Endothelial cell of umbilical vein (primary cell): ENCODE results near the gene CYFIP1. TPM values are rescaled to one million over a fixed set of nuclear protein-coding genes. Genes with fewer than 3 reads are reported as not detected.

ENCODE experiments used
- BruUV-seq: library from RNA; stranded (reverse); fragments of 400-500 nt; replicated peaks from 2 replicates; lab custom pipeline; 2021; lab: Mats Ljungman, UMichigan
- CTCF ChIA-PET: fragments of 300-600, 350-600 bp; sonication (Branson Sonifier 250); formaldehyde crosslinking; loops from one replicate; lab custom pipeline; 2021; ENCODE audit warnings: antibody characterized with exemption, inconsistent platforms; lab: Charles Lee
- POLR2A ChIA-PET: fragments of 300-600, 350-600 bp; sonication (Branson Sonifier 250); formaldehyde crosslinking; loops from one replicate; lab custom pipeline; 2021; ENCODE audit warnings: antibody characterized with exemption, inconsistent platforms; lab: Charles Lee
- DNase-seq: peaks from one replicate; pipeline ENCODE4 v3.0.0-alpha.2; 2011; ENCODE audit warnings: low read depth, low spot score
- FAIRE-seq: peaks from 2 replicates; lab custom pipeline; 2011; peaks lifted over from hg19 to GRCh38; lab: Jason Lieb, UNC
- H2AFZ ChIP-seq: 2 replicates; pipeline ENCODE4 v1.6.0; 2012; ENCODE audit warnings: low read depth, low read length, control low read depth, inconsistent platforms
- H3K27ac ChIP-seq: 2 replicates; pipeline ENCODE4 v1.5.1; 2011; ENCODE audit warnings: low read depth, mild to moderate bottlenecking, control low read depth, low read length, moderate library complexity; ENCODE audit not compliant: insufficient read depth
- H3K27me3 ChIP-seq, 2 experiments: 2 replicates each; pipeline versions ENCODE4 v1.6.0 to v1.6.1; 2011; ENCODE audit warnings: low read length in 2 of 2, mixed read lengths in 1 of 2; ENCODE audit not compliant: control insufficient read depth in 2 of 2, insufficient read depth in 2 of 2
- H3K36me3 ChIP-seq, 2 experiments: 2 replicates in 1 of 2; 3 replicates in 1 of 2; pipeline ENCODE4 v1.5.1; 2011; ENCODE audit warnings: low read length in 2 of 2, mild to moderate bottlenecking in 1 of 2, moderate library complexity in 1 of 2; ENCODE audit not compliant: control insufficient read depth in 2 of 2, insufficient read depth in 2 of 2; ENCODE audit errors: extremely low read depth in 1 of 2
- H3K4me1 ChIP-seq: 3 replicates; pipeline ENCODE4 v1.5.1; 2011; ENCODE audit warnings: mild to moderate bottlenecking, low read length; ENCODE audit not compliant: control insufficient read depth, insufficient read depth; ENCODE audit errors: extremely low read depth
- H3K4me2 ChIP-seq: 2 replicates; pipeline ENCODE4 v1.6.1; 2011; ENCODE audit warnings: low read length, control low read depth, mixed read lengths; ENCODE audit not compliant: insufficient read depth
- H3K4me3 ChIP-seq, 3 experiments: fragments of 200-600 bp in 1 of 3; sonication (generic), shearing (Covaris generic) in 1 of 3; replicated peaks in 1 of 3; 2 replicates each; pipeline ENCODE4 v1.5.1; 2011 to 2016; ENCODE audit warnings: control low read depth in 3 of 3, low read length in 3 of 3, mild to moderate bottlenecking in 2 of 3, inconsistent platforms in 1 of 3, low read depth in 1 of 3, moderate library complexity in 1 of 3; ENCODE audit not compliant: insufficient read depth in 1 of 3
- H3K79me2 ChIP-seq: 2 replicates; pipeline ENCODE4 v1.6.0; 2012; ENCODE audit warnings: low read length, inconsistent platforms; ENCODE audit not compliant: control insufficient read depth, insufficient read depth
- H3K9ac ChIP-seq: replicated peaks from 2 replicates; pipeline ENCODE3; 2011; ENCODE audit warnings: low read length, control low read depth; ENCODE audit not compliant: insufficient read depth; ENCODE audit errors: extremely low read depth
- H3K9me1 ChIP-seq: replicated peaks from 3 replicates; pipeline ENCODE4 v1.6.0; 2011; ENCODE audit warnings: mild to moderate bottlenecking, low read length; ENCODE audit not compliant: control insufficient read depth, insufficient read depth; ENCODE audit errors: extremely low read depth
- H3K9me3 ChIP-seq: replicated peaks from 2 replicates; pipeline ENCODE4 v1.5.1; 2012; ENCODE audit warnings: low read length, inconsistent platforms; ENCODE audit not compliant: control insufficient read depth, insufficient read depth
- H4K20me1 ChIP-seq: replicated peaks from 2 replicates; pipeline ENCODE3; 2011; ENCODE audit warnings: mild to moderate bottlenecking, low read length; ENCODE audit not compliant: control insufficient read depth, insufficient read depth; ENCODE audit errors: extremely low read depth
- EZH2 ChIP-seq: IDR thresholded peaks from 2 replicates; pipeline ENCODE4 v1.6.1; 2012; ENCODE audit warnings: borderline replicate concordance, low read depth, mild to moderate bottlenecking, moderate library complexity, low read length, inconsistent platforms; ENCODE audit not compliant: severe bottlenecking
- FOS ChIP-seq: IDR thresholded peaks from 2 replicates; pipeline ENCODE4 v1.6.1; 2011; ENCODE audit warnings: mild to moderate bottlenecking, low read length, moderate library complexity, borderline replicate concordance; ENCODE audit not compliant: insufficient read depth
- GATA2 ChIP-seq: IDR thresholded peaks from 2 replicates; pipeline ENCODE4 v1.7.0; 2011; ENCODE audit warnings: low read depth, mild to moderate bottlenecking, moderate library complexity, mixed read lengths, low read length; ENCODE audit not compliant: insufficient read length, insufficient read depth
- JUN ChIP-seq: IDR thresholded peaks from 2 replicates; pipeline ENCODE4 v1.6.1; 2011; ENCODE audit warnings: borderline replicate concordance, low read depth; ENCODE audit not compliant: insufficient read length, insufficient read depth
- MAX ChIP-seq: IDR thresholded peaks from 2 replicates; pipeline ENCODE4 v1.6.1; 2011; ENCODE audit not compliant: insufficient read depth, insufficient read length
- MYC ChIP-seq: IDR thresholded peaks from one replicate; pipeline ENCODE4 v1.6.1; 2011; ENCODE audit warnings: mild to moderate bottlenecking, low read depth, low read length
- POLR2A ChIP-seq: IDR thresholded peaks from 2 replicates; pipeline ENCODE4 v1.6.1; 2012; ENCODE audit warnings: low read depth, mild to moderate bottlenecking, control low read depth, low read length
- POLR2AphosphoS5 ChIP-seq: IDR thresholded peaks from 2 replicates; pipeline ENCODE4 v1.6.1; 2012; ENCODE audit warnings: low read depth, mild to moderate bottlenecking, control low read depth, low read length, moderate library complexity; ENCODE audit not compliant: insufficient read depth
- dilution Hi-C: fragments of 300-500 bp; cut with MboI; formaldehyde crosslinking; loops from one replicate; pipeline ENCODE4 v1.15.0; 2019; ENCODE audit warnings: low sequenced_read_pairs; ENCODE audit not compliant: extremely low pct_ligation_motif_present
- intact Hi-C: fragments of 100-400 bp; cut with micrococcal nuclease; formaldehyde crosslinking; loops from one replicate; pipeline ENCODE4 v1.10.0; 2022
- polyA plus RNA-seq, 4 experiments: library from polyadenylated mRNA; depleted of rRNA in 3 of 4; stranded (reverse) in 3 of 4; unstranded in 1 of 4; fragments of >200 nt; gene quantifications; 2 replicates each; pipeline versions ENCODE4 v1.2.1 to v1.2.3, GENCODE V29; 2011 to 2012; ENCODE audit warnings: missing spikeins in 1 of 4
- total RNA-seq: library from RNA; stranded (reverse); gene quantifications from 2 replicates; pipeline ENCODE4 v1.2.3, GENCODE V29; 2021
- TF ChIP-seq, protein P1 (sequence below), 2 donors: IDR thresholded peaks; 1 replicate in 1 of 2; 2 replicates in 1 of 2; pipeline ENCODE4 v1.5.1; 2011; ENCODE audit warnings: low read length in 2 of 2, mild to moderate bottlenecking in 2 of 2, moderate library complexity in 2 of 2, control low read depth in 1 of 2, inconsistent platforms in 1 of 2, low read depth in 1 of 2; ENCODE audit not compliant: insufficient read depth in 1 of 2; ENCODE audit errors: extremely low read depth in 1 of 2

Gene CYFIP1
- total and polyA plus RNA-seq, 2 donors (not counting 3 experiments of a cell fraction or from before 2014, with no cell fraction given): 81.4 to 158 TPM

DNA sequence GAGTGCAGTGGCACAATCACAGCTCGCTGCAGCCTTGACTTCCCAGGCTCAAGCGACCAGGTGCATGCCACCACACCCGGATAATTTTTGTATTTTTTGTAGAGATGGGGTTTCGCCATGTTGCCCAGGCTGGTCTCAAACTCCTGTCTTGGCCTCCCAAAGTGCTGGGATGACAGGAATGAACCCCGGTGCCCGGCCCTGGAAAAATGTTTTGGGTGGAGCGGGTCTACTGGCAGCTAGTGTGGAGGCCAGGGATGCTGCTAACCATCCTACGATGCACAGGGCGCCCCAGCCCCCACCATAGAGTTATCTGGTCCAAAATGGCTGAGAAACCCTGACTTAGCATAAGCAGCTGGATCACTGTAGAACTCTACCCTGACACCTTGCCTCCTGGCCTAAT is 106.3 kb downstream of the CYFIP1 start:
- peaks cover 8 to 33% of the 10 kb centered on the region in 2 experiments for H3K36me3 ChIP-seq
- no peak overlapping the region for H3K4me2 ChIP-seq
- no peaks in the 10 kb centered on the region for H3K79me2 ChIP-seq
- BruUV-seq: no TSS peak
- H3K4me1 ChIP-seq: no peaks in the 10 kb centered on the region
- no peak overlapping the region for H2AFZ ChIP-seq
- dilution Hi-C loops: no loop called here
- ChIA-PET POLR2A (no interaction called here), CTCF (no interaction called here)
- H3K4me3 ChIP-seq: no peak overlapping the region
- H4K20me1 ChIP-seq: no peaks in the 10 kb centered on the region
- TF ChIP-seq JUN (no peak), MAX (no peak), MYC (no peak), GATA2 (no peak), EZH2 (no peak), POLR2A (no peak), POLR2AphosphoS5 (no peak), FOS (no peak)
- TF ChIP-seq, protein P1, sequence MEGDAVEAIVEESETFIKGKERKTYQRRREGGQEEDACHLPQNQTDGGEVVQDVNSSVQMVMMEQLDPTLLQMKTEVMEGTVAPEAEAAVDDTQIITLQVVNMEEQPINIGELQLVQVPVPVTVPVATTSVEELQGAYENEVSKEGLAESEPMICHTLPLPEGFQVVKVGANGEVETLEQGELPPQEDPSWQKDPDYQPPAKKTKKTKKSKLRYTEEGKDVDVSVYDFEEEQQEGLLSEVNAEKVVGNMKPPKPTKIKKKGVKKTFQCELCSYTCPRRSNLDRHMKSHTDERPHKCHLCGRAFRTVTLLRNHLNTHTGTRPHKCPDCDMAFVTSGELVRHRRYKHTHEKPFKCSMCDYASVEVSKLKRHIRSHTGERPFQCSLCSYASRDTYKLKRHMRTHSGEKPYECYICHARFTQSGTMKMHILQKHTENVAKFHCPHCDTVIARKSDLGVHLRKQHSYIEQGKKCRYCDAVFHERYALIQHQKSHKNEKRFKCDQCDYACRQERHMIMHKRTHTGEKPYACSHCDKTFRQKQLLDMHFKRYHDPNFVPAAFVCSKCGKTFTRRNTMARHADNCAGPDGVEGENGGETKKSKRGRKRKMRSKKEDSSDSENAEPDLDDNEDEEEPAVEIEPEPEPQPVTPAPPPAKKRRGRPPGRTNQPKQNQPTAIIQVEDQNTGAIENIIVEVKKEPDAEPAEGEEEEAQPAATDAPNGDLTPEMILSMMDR (IDR thresholded peaks at IDR 0.05; ENCODE audit: extremely low read depth in 1 of 2, insufficient read depth in 1 of 2, low read depth in 1 of 2, low read length in 2 of 2): no peak
- no peaks in the 10 kb centered on the region for H3K9me3 ChIP-seq
- FAIRE-seq (no peak), DNase-seq (no peak)
- no peak overlapping the region for H3K27ac ChIP-seq
- no peak overlapping the region for H3K9ac ChIP-seq
- no peaks in the 10 kb centered on the region for H3K9me1 ChIP-seq
- intact Hi-C loops: no loop called here
- no peaks in the 10 kb centered on the region for H3K27me3 ChIP-seq
